Stomach smooth muscle (tissue), 2 donors: ENCODE data around the gene ADARB2.

Experiments used
- H3K27ac ChIP-seq: one replicate; pipeline ENCODE4 v1.7.0; 2013; ENCODE audit warnings: mild to moderate bottlenecking, low read length, inconsistent platforms
- H3K27me3 ChIP-seq, 2 donors: one replicate each; pipeline ENCODE4 v1.7.0; 2013; ENCODE audit warnings: low read length in 2 of 2; ENCODE audit not compliant: insufficient read depth in 2 of 2, control insufficient read depth in 1 of 2
- H3K36me3 ChIP-seq, 2 donors: one replicate each; pipeline ENCODE4 v1.7.0; 2013; ENCODE audit warnings: low read length in 2 of 2; ENCODE audit not compliant: control insufficient read depth in 2 of 2, insufficient read depth in 2 of 2
- H3K4me1 ChIP-seq: one replicate; pipeline ENCODE4 v1.7.0; 2013; ENCODE audit warnings: low read length; ENCODE audit not compliant: control insufficient read depth, insufficient read depth
- H3K4me3 ChIP-seq, 2 donors: one replicate each; pipeline ENCODE4 v1.7.0; 2013; ENCODE audit warnings: low read length in 2 of 2
- H3K9ac ChIP-seq, 2 donors: one replicate each; pipeline ENCODE4 v1.7.0; 2013; ENCODE audit warnings: low read length in 2 of 2, mild to moderate bottlenecking in 1 of 2
- H3K9me3 ChIP-seq, 2 donors: one replicate each; pipeline ENCODE4 v1.7.0; 2013; ENCODE audit warnings: low read length in 2 of 2; ENCODE audit not compliant: control insufficient read depth in 2 of 2
- donor health status: healthy.
- donor health status: Pancreatic carcinoma.

ADARB2 gene

DNA sequence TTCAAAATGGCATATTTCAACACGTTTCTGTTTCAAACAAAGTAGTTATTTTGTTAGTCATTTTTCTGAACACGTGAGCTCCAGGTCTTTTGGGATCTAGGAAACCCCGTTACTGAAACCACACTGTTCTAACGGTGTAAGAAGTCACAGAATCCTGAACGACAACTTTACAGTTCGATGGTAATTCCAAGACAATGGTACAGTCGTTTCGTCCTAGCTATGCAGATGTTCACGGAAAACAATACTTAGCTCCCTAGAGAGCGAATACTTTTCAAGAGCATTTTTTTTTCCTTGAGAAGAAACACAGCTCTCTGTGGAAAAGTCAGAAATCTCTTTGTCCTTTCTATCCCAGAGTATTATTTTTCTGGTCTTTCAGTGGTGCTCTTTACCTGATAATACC is 254.1 kb downstream of the ADARB2 start:
- Histone ChIP-seq H3K9ac (no peak overlapping the region), H3K27me3 (peaks cover 3 to 5% of the 10 kb centered on the region in 2 donors), H3K4me1 (no peaks in the 10 kb centered on the region), H3K4me3 (no peak overlapping the region), H3K36me3 (no peaks in the 10 kb centered on the region), H3K9me3 (peaks cover 0 to 2% of the 10 kb centered on the region in 2 donors), H3K27ac (no peak overlapping the region)

DNA sequence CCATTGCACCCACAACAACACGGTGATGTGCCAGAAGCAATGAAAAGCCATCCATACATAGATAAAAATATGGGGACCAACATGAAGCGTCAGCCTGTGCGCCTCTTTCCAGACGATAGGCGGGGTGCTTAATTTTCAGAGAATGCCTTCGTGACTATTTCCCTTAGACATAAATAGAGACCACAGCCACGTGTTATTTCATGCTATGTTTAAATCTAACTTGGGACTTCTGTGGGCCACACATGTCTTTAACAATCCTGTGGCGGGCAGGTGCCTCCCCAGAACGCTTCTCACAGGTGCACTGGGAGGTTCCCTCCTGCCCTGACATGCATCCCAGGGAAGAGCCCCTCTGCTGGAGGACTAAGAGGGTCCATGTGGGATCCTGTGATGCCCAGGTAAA is 259.7 kb downstream of the ADARB2 start:
- Histone ChIP-seq H3K9me3 (peaks cover 0 to 5% of the 10 kb centered on the region in 2 donors), H3K36me3 (no peaks in the 10 kb centered on the region), H3K27me3 (peaks cover 0 to 5% of the 10 kb centered on the region in 2 donors), H3K4me3 (no peak overlapping the region), H3K4me1 (no peaks in the 10 kb centered on the region), H3K9ac (no peak overlapping the region), H3K27ac (no peak overlapping the region)

DNA sequence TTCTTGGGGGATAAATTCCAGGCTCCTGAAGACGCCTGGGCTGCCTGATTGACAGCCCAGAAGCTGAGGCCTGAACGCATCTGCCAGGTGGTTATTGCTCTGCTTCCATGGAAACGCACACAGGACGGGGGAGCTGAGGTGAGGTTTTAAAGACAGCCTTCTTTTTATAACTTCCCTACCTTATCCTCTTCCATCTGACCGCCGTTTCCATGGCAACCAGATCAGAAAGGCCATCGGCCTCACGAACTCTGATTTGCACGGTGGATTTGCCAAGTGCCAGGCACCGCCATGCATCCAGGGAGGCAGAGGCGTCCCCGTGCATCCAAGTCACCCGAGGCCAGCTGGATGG is 260.9 kb downstream of the ADARB2 start:
- Histone ChIP-seq H3K27ac (no peak overlapping the region), H3K4me1 (no peaks in the 10 kb centered on the region), H3K4me3 (no peak overlapping the region), H3K9me3 (peaks cover 0 to 5% of the 10 kb centered on the region in 2 donors), H3K36me3 (no peaks in the 10 kb centered on the region), H3K9ac (no peak overlapping the region), H3K27me3 (peaks cover 0 to 6% of the 10 kb centered on the region in 2 donors)

DNA sequence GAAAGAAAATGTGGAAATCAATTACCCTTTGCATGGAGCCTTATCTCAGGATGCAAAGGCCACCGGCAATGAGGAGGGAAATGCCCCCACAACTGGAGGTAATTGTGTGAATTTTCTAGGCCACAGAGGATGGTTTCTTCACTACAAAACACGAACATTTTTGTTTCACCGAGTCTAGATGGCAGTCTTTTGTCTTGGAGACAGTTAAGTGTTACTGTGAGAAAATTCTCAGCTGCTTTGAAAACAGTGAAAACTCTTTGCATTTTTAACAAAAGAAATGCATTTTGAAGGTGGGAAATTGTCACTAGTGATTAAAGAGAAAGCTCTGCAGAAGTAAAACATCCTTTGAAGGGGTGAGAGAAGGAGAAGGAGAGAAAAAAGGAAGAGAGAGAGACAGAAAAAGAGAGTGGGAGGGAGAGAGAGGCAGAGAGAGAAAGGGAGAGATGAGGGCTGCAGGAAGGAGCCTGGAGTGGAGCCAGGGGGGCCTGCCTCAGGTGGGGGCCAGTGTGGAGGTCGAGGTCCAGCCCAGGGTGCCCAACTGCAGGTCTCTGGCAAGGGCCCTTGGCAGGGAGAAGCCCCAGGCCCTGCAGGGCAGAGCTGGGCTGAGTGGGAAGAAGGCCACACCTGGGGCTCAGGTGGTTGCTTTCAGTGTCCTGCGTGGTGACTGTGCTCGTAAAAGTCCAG is 261.4 kb downstream of the ADARB2 start:
- no peak overlapping the region for H3K27ac ChIP-seq
- H3K36me3 ChIP-seq, result no peaks in the 10 kb centered on the region
- H3K4me3 ChIP-seq, result no peak overlapping the region
- H3K27me3 ChIP-seq, result peaks cover 0 to 6% of the 10 kb centered on the region in 2 donors
- H3K9ac ChIP-seq, result no peak overlapping the region
- no peaks in the 10 kb centered on the region for H3K4me1 ChIP-seq
- peaks cover 0 to 5% of the 10 kb centered on the region in 2 donors for H3K9me3 ChIP-seq

DNA sequence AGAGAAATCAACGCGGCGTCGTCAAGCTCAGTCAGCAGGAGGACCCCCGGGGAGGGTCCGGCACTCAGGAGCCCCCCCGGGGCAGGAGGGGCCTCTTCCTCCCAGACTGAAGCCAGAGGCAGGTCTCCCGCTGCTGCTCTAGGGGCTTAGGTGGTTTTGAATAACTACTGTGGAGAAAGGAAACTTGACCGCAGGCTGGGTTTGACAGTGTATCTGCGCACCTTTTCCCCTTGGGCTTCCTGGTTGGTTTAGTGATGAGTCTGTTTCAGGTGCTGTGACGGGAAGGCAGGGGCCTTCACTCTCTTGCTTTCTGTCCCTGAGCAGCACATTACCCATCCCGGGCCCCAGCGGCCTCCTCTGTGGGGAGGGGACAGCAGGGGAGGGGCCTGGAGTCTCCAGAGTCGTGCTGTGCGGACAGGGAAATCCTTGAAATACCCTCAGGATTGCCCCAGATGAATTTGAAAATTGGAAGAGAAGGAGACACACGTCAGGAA is 262.2 kb downstream of the ADARB2 start:
- Histone ChIP-seq H3K9me3 (peaks cover 0 to 5% of the 10 kb centered on the region in 2 donors), H3K36me3 (no peaks in the 10 kb centered on the region), H3K27ac (no peak overlapping the region), H3K4me1 (no peaks in the 10 kb centered on the region), H3K27me3 (peaks cover 0 to 6% of the 10 kb centered on the region in 2 donors), H3K4me3 (no peak overlapping the region), H3K9ac (no peak overlapping the region)

DNA sequence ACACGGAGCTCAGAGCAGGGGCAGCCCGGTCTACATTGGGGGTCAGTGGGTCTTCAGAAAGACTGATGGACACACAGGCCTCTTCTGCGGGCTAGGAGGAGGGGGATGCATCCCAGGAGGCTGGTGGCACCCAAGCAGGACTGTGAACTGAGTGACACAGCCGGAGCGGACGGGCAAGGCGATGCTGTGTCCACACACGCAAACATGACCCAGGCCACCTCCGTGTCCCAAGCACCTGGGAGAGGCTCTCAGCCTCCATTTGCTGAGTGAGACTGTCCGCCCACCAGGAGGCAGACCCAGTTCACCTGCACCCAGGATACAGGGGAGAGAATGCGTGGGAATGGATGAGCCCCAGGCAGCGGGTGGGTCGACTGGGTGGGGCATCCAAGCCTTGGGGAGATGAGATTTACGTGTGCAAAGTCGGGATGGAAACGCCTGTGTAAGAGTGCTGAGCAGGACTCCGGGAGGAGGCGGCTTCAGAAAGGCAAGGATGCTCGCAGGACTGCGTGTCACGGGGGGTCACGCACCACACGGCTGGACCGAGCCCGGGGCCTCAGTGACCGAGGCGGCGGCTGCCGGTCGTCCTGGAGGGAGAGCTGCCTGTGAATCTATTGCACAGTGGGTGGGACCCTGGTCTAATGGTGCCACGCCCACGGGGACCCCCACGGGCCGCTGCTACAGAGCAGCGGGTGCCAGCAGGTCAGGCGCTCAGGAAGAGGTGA is 262.8 kb downstream of the ADARB2 start:
- H3K9ac ChIP-seq, result no peak overlapping the region
- H3K36me3 ChIP-seq, result no peaks in the 10 kb centered on the region
- no peaks in the 10 kb centered on the region for H3K4me1 ChIP-seq
- no peak overlapping the region for H3K27ac ChIP-seq
- peaks cover 0 to 6% of the 10 kb centered on the region in 2 donors for H3K27me3 ChIP-seq
- no peak overlapping the region for H3K4me3 ChIP-seq
- peaks cover 0 to 5% of the 10 kb centered on the region in 2 donors for H3K9me3 ChIP-seq

DNA sequence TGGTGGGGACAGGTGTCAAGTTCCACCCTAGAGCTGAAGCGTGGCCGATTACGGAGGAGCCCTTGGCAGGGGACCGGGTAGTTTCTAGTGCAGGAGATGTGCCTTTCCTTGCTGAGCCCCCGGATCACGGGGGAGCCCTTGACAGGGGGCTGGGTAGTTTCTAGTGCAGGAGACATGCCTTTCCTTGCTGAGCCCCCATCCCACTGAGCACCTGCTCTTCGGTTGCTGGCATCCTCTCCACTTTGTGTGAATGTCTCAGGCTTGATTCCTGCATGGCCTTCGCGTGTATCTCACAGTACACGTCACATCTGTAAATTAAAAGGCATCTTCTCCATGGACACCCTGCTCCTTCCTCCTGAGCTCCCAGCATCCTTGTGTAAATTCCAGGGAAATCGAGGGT is 263.5 kb downstream of the ADARB2 start:
- Histone ChIP-seq H3K9ac (no peak overlapping the region), H3K36me3 (no peaks in the 10 kb centered on the region), H3K27ac (no peak overlapping the region), H3K4me1 (no peaks in the 10 kb centered on the region), H3K27me3 (peaks cover 0 to 6% of the 10 kb centered on the region in 2 donors), H3K9me3 (peaks cover 0 to 5% of the 10 kb centered on the region in 2 donors), H3K4me3 (no peak overlapping the region)

DNA sequence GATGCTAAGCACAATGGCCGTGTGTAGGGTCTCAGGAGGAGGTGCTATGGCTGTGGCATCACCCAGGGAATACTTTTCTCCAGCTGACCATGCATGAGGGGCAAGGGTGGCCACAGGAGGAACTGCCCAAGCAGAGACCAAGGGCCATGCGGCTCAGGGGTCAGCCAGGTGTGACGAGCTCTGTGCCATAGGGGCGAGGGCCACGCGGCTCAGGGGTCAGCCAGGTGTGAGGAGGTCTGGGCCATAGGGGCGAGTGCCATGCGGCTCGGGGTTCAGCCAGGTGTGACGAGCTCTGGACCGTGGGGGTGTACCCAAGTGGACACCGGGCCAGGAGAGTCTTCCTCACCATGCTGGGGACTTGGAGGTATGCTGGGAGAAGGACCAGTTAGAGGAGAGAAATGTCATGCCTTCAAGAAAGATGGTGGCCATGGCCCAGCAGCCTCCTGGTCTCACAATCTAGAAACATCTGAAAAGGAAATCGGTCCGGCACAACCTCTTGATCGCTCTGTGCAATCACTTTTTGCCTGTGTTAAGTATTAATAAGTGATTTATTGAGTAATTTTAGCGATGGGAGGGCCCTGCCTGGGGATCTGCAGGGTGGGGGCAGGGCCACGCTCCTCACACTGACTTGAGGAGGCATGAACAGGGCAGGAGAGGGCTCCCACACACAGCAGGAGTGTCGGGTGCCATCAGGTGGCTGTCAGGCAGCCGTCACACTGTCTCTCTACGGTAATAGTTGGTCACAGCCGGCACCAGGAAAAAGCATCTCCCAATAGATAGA is 265.0 kb downstream of the ADARB2 start:
- Histone ChIP-seq H3K9ac (no peak overlapping the region), H3K9me3 (peaks cover 0 to 3% of the 10 kb centered on the region in 2 donors), H3K27ac (no peak overlapping the region), H3K4me3 (no peak overlapping the region), H3K4me1 (no peaks in the 10 kb centered on the region), H3K36me3 (no peaks in the 10 kb centered on the region), H3K27me3 (peaks cover 0 to 8% of the 10 kb centered on the region in 2 donors)

DNA sequence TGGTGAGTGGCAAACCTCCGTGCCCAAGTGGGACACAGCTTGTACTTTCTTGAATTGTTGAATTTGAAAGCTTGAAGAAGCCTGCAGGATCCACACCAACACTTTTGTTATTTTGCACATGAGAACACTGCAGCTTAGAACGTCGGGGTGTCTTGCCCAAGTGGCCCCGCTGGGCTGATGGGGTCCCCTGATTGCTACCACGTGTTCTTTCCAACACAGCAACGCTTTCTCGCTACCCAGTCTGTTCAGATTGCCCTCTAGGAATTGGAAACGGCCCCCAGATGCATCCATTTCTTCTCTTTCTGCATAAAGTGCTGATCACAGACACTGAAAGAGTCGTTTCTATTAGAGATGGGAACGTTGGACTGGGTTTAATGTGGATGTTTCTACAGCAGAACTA is 268.5 kb downstream of the ADARB2 start:
- Histone ChIP-seq H3K27ac (no peak overlapping the region), H3K27me3 (peaks cover 0 to 6% of the 10 kb centered on the region in 2 donors), H3K9me3 (peaks cover 0 to 3% of the 10 kb centered on the region in 2 donors), H3K4me1 (no peaks in the 10 kb centered on the region), H3K9ac (no peak overlapping the region), H3K4me3 (no peak overlapping the region), H3K36me3 (no peaks in the 10 kb centered on the region)

DNA sequence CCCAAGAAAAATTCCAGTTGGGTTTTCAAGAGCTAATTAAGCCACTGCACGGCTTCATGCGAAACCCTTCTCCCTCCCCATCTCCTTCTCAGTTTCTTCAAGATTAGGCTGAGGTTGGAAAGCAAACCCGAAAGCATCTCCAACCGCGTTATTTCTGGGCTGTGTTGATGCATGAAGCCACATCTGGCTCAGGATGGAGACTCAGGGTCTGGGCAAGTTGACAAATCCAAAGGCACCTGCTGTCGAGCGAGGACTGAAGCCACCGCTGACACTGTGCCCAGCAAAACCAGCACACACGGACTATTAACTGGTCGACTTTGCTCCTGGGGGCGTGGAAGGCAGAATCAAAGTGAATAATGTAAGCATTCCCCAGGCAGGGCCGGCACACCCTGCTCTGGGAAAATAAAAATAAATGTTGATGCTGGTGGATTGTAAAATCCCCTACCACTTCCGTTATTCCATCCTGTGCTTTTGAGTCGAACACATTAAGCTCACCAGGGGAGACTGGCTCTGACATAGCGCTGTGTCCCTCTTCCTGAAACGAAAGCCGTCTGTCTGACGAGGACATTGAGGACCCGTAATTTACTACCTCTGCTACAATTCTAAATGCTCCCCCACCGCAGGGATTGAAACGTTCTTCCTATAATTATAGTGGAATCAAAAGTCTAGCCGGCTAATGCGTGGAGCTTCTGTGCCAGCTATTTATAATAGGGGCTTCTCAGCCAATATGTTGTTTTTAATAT is 269.8 kb downstream of the ADARB2 start:
- peaks cover 0 to 6% of the 10 kb centered on the region in 2 donors for H3K27me3 ChIP-seq

More for the DNA sequence above, 269.8 kb downstream of the ADARB2 start:
- Histone ChIP-seq H3K9ac (no peak overlapping the region), H3K4me1 (no peaks in the 10 kb centered on the region), H3K36me3 (no peaks in the 10 kb centered on the region), H3K27ac (no peak overlapping the region), H3K9me3 (no peaks in the 10 kb centered on the region), H3K4me3 (no peak overlapping the region)
